Measurements from ENCODE around the gene B3GAT2. TPM values are rescaled to one million over a fixed set of nuclear protein-coding genes. Genes with fewer than 3 reads are reported as not detected.

B3GAT2 gene
- total and polyA plus RNA-seq, 2 donors from 2014 or later: not detected

DNA sequence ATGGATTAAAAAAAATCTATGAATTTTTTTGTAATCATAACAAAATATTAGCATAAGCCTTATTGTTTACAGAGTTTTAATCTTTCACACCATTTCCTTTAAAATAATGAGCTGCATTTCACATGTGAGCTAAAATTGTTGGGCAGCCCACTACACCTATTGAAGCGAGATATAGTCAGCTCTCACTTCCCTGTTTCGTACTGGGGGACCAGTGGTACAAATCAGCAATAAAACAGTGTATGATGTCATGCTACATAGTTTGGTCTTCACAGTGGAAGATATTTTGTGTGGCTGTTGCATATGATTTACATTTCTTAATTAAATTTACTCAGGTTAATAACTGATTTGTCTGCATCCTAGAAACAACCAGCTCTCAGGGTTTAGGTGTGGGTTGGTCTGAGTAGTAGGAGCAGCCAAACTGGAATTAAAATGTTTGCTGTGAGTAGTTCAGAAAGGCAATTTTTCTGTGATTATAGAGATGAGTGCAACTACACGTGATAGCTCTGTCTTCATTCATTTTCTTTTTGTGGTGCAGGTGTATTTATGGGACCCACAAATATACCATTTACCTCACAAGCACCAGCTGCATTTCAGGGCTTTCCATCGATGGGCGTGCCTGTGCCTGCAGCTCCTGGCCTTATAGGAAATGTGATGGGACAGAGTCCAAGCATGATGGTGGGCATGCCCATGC lies 99.3 kb downstream of the B3GAT2 start:
- H3K9ac ChIP-seq (ENCODE audit: low read length in 3 of 3): no peak overlapping the region
- DNase-seq (no peak), FAIRE-seq (no peak)
- H3K4me1 ChIP-seq (ENCODE audit: control insufficient read depth in 2 of 3, insufficient read depth in 2 of 3, low read depth in 1 of 3, low read length in 3 of 3): no peaks in the 10 kb centered on the region
- no peak overlapping the region for H3K27ac ChIP-seq (ENCODE audit: low read depth in 2 of 2, low read length in 2 of 2)
- H3K36me3 ChIP-seq (ENCODE audit: control insufficient read depth in 2 of 3, insufficient read depth in 3 of 3, low read length in 3 of 3): peaks cover 0 to 7% (median 2%) of the 10 kb centered on the region in 3 donors
- intact Hi-C loops (cut with DNase I): no loop called here
- no peak overlapping the region for H3K4me3 ChIP-seq (ENCODE audit: low read length in 3 of 3)
- TF ChIP-seq, protein P1, sequence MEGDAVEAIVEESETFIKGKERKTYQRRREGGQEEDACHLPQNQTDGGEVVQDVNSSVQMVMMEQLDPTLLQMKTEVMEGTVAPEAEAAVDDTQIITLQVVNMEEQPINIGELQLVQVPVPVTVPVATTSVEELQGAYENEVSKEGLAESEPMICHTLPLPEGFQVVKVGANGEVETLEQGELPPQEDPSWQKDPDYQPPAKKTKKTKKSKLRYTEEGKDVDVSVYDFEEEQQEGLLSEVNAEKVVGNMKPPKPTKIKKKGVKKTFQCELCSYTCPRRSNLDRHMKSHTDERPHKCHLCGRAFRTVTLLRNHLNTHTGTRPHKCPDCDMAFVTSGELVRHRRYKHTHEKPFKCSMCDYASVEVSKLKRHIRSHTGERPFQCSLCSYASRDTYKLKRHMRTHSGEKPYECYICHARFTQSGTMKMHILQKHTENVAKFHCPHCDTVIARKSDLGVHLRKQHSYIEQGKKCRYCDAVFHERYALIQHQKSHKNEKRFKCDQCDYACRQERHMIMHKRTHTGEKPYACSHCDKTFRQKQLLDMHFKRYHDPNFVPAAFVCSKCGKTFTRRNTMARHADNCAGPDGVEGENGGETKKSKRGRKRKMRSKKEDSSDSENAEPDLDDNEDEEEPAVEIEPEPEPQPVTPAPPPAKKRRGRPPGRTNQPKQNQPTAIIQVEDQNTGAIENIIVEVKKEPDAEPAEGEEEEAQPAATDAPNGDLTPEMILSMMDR (IDR thresholded peaks at IDR 0.05; ENCODE audit: borderline replicate concordance, extremely low read depth, insufficient read depth): no peak
- H3K9me3 ChIP-seq (ENCODE audit: control insufficient read depth in 2 of 3, insufficient read depth in 1 of 3, low read length in 3 of 3): no peaks in the 10 kb centered on the region
- H3K27me3 ChIP-seq (ENCODE audit: control insufficient read depth, insufficient read depth, low read length): no peaks in the 10 kb centered on the region

- Histone ChIP-seq H3K9ac (ENCODE audit: low read length in 3 of 3) (no peak overlapping the region), H3K4me1 (ENCODE audit: control insufficient read depth in 2 of 3, insufficient read depth in 2 of 3, low read depth in 1 of 3, low read length in 3 of 3) (no peaks in the 10 kb centered on the region), H3K27ac (ENCODE audit: low read depth in 2 of 2, low read length in 2 of 2) (no peak overlapping the region), H3K36me3 (ENCODE audit: control insufficient read depth in 2 of 3, insufficient read depth in 3 of 3, low read length in 3 of 3) (peaks cover 0 to 3% (median 0%) of the 10 kb centered on the region in 3 donors), H3K27me3 (ENCODE audit: control insufficient read depth, insufficient read depth, low read length) (no peaks in the 10 kb centered on the region), H3K4me3 (ENCODE audit: low read length in 3 of 3) (no peak overlapping the region), H3K9me3 (ENCODE audit: control insufficient read depth in 2 of 3, insufficient read depth in 1 of 3, low read length in 3 of 3) (no peaks in the 10 kb centered on the region)
- TF ChIP-seq, protein P1 (IDR thresholded peaks at IDR 0.05; ENCODE audit: borderline replicate concordance, extremely low read depth, insufficient read depth): no peak
- DNase-seq (no peak), FAIRE-seq (no peak)
- intact Hi-C loops (cut with DNase I): no loop called here
Measured at GRCh38 chr6:70852667-70853246, 104.1 kb downstream of the B3GAT2 start.

- no peak overlapping the region for H3K4me3 ChIP-seq (ENCODE audit: low read length in 3 of 3)
- DNase-seq (no peak), FAIRE-seq (no peak)
- TF ChIP-seq, protein P1 (IDR thresholded peaks at IDR 0.05; ENCODE audit: borderline replicate concordance, extremely low read depth, insufficient read depth): no peak
- no peaks in the 10 kb centered on the region for H3K27me3 ChIP-seq (ENCODE audit: control insufficient read depth, insufficient read depth, low read length)
- no peaks in the 10 kb centered on the region for H3K9me3 ChIP-seq (ENCODE audit: control insufficient read depth in 2 of 3, insufficient read depth in 1 of 3, low read length in 3 of 3)
- H3K36me3 ChIP-seq (ENCODE audit: control insufficient read depth in 2 of 3, insufficient read depth in 3 of 3, low read length in 3 of 3): peaks cover 0 to 3% (median 0%) of the 10 kb centered on the region in 3 donors
- no peak overlapping the region for H3K9ac ChIP-seq (ENCODE audit: low read length in 3 of 3)
- intact Hi-C loops (cut with DNase I): no loop called here
- no peaks in the 10 kb centered on the region for H3K4me1 ChIP-seq (ENCODE audit: control insufficient read depth in 2 of 3, insufficient read depth in 2 of 3, low read depth in 1 of 3, low read length in 3 of 3)
- no peak overlapping the region for H3K27ac ChIP-seq (ENCODE audit: low read depth in 2 of 2, low read length in 2 of 2)
Measured at GRCh38 chr6:70849348-70850069, 107.4 kb downstream of the B3GAT2 start.

All from kidney (tissue), 14 donors.